Erythroblast (primary cell): ENCODE data around the gene EYA3.

Source experiments
- DNase-seq, 2 experiments: peaks; one replicate each; lab custom pipeline; 2025; lab: John Stamatoyannopoulos, UW
- GATA1 ChIP-seq: IDR thresholded peaks from 2 replicates; pipeline ENCODE4 v1.6.1; 2011; ENCODE audit warnings: low read depth, mild to moderate bottlenecking, control low read depth, low read length, moderate library complexity
- POLR2A ChIP-seq: IDR thresholded peaks from 2 replicates; pipeline ENCODE4 v1.6.1; 2011; ENCODE audit warnings: mild to moderate bottlenecking, low read length

EYA3 gene, protein sequence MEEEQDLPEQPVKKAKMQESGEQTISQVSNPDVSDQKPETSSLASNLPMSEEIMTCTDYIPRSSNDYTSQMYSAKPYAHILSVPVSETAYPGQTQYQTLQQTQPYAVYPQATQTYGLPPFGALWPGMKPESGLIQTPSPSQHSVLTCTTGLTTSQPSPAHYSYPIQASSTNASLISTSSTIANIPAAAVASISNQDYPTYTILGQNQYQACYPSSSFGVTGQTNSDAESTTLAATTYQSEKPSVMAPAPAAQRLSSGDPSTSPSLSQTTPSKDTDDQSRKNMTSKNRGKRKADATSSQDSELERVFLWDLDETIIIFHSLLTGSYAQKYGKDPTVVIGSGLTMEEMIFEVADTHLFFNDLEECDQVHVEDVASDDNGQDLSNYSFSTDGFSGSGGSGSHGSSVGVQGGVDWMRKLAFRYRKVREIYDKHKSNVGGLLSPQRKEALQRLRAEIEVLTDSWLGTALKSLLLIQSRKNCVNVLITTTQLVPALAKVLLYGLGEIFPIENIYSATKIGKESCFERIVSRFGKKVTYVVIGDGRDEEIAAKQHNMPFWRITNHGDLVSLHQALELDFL

DNA sequence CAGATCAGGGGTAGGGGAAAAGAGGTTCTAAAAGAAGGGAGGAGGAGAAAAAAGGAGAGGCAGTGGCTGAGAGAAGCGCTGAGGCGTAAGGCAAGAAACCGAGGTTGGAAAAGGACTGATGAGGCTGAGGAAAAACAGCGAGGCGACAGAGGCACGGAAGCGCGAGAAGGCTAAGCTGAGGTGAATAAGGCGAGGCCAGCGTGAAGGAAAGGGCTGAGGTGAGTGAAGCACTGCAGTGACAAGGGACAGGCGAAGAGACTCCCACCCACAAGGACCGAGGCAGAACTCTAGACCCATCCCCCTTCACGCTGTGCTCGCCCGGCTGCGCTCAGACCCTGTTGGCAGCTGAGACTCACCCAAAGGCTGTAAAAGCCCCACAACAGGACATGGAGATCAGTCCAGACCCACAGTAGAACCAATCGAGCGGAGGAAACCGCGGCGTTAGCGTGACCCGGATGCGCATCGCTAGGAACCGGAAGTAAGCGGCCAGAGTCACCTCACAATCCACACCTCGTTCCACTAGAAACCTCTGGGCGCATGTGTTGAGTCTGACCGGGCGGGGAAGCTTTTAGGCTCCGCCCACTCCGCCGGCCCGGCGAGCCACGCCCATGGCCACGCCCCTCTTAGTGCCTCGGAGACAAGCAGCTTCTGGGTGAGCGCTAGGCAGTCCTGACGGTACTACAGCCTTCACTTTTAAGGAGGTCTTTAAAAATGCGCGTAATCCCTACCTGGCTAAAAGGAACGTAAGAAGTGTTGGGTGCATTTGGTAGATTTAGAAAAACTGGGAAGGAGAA is at the start of gene EYA3:
Gene EYA3, minus strand, starts transcription at position 443 of the 794 bp plus-strand sequence. CDS start 30,584 bp downstream, outside the sequence.
- DNase-seq = peak; percentile 99

GRCh38 chr1:28136922-28137613 is 48.7 kb upstream of the EYA3 start:
- DNase-seq = no peak
- TF ChIP-seq GATA1 = no peak
- TF ChIP-seq POLR2A = no peak

More for the DNA sequence above, at the start of gene EYA3:
- TF ChIP-seq POLR2A (peak; percentile 92), GATA1 (no peak)

GRCh38 chr1:28136169-28136921 is 47.9 kb upstream of the EYA3 start:
- TF ChIP-seq POLR2A (no peak), GATA1 (no peak)
- DNase-seq = no peak

DNA sequence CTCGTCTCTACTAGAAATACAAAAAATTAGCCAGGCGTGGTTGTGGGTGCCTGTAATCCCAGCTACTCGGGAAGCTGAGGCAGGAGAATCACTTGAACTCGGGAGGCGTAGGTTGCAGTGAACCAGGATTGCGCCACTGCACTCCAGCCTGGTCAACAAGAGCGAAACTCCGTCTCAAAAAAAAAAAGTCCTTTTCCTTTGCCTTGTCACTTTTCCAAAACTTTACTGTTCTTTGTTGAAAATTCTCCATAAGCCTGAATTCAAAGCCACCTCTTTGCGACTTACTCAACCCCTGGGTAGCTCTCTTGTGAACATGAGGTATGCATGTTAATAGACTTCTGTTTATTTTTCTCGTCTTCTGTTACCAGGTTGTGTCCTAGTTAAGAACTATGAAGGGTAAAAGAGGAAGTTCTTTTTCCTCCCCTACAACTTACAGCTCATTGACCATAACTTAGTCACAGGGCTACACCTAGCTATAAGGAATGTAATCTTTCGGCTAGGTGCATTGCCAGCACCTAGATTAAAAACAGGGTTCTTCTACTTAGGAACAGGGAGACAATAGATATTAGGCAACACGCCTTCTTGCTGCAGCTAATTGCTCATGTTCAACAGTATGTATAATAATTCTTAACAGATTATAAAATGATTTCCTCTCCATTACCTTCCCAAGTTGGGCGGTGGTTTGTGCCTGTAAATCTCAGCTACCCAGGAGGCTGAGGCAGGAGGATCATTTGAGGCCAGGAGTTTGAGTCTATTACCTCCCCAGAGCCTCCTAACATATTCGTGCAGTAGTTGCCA is 47.2 kb upstream of the EYA3 start:
- DNase-seq = no peak
- no peak for TF ChIP-seq GATA1
- no peak for TF ChIP-seq POLR2A

- TF ChIP-seq POLR2A (no peak), GATA1 (no peak)
- DNase-seq = no peak
Observed at GRCh38 chr1:28134651-28135207, 46.3 kb upstream of the EYA3 start.

DNA sequence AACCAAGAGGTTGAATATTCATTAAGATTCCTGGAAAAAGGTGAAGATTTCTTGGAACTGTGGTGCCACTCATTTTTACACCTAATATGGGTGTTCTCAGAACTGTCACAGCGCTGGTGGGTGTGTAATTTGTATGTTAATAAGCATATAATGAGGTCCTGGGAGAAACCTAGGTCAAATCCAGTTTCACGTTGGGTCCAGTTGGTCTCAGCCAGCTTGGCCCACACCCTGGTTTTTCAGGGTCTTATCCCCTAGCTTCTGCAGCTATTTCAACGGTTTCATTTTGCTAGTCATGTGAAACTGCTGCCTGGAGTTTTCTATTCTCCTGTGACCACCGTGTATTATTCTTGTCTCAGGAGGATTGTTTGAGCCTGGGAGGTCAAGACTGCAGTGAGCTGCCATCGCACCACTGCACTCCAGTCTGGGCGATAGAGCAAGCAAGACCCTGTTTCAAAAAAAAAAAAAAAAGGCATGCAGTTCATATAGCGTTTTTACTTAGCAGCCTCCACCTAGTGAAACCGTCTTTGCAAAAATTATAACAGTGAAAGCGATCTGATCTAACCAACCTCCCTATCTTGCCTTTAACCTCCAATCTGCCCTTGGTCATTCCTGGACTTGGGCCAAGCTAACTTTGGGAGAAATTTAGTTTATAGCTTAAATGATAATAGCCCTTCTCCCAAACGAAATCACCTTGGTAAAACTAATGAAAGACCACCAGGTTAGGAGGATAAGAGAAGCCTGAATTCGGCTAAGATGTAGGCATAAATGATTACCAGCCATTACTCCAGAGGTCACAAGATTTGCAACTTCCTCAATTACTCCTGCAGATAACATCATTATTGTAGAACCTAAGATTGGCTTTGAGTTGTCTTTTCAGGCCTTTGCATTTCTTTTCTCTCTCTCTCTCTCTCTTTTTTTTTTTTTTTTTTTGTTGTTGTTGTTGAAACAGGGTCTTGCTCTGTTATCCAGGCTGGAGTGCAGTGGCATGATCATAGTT is 44.1 kb upstream of the EYA3 start:
- TF ChIP-seq GATA1 = no peak
- TF ChIP-seq POLR2A = no peak
- DNase-seq = no peak

GRCh38 chr1:28130901-28131300 is 42.5 kb upstream of the EYA3 start:
- TF ChIP-seq GATA1 (no peak), POLR2A (no peak)
- no peak for DNase-seq

GRCh38 chr1:28129150-28129549 is 40.7 kb upstream of the EYA3 start:
- DNase-seq = no peak
- TF ChIP-seq POLR2A = no peak
- no peak for TF ChIP-seq GATA1

DNA sequence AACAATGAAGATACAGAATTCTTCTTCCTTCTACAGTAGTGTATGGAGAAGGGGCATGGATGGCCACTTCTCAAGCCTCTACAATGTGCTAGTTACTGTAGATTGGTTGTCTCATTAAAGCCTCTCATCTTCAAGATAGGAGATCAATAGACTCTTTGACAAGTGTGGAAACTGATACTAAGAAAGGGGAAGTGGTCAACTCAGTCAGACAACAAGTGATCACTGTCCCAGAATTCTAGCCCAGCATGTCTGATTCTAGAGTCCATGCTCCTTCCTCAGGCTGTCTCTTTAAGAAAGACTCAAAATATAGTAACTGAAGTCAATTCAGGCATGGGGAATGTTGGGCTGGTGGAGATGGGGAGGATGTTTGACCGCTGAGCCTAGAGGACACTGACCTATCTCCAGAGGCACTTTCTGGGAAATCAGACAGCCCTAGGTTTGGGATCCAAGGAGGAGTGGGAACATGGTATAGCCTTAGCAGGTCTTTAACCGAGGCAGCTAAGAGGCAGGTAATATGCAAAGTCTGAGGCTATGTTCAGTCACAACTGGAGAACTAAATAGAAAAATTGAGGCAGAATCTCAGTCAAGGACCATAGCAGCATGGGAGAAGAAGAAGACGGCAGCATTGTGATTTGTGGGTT is 39.3 kb upstream of the EYA3 start:
- TF ChIP-seq GATA1 (no peak), POLR2A (no peak)
- no peak for DNase-seq

DNA sequence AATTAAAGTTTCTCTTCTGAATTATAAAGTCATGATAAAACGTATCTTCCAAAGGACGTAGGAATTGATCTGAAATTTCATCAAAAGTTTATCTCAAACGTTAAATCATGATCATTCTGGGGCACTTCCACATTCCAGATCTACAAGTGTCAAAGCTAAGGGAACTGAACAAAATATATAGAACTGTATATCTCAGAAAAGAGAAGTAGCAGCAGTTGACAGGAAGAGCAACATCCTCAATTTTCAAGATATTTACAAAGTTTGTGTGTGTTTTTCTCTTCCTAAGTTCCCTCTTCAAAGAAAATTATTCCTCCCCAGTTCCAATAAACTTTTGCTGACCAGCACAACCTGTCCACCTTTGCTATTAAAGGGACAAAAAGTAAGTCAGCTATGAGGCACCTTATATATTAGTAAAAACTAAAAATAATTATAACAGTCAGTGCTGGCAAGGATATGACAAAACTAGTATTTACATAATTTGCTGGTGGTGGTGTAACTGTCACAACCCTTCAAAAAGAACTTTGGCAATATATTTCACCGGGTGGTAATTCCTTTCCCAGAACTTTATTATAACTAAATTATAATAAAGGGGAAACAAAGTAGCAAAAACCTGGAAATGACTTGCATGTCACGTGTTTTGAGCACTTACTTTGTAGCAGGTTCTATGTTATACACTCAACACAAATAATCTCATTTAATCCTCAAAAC is 38.5 kb upstream of the EYA3 start:
- DNase-seq = no peak
- TF ChIP-seq GATA1 = no peak
- no peak for TF ChIP-seq POLR2A
